Peyer's patch (tissue), 4 donors: ENCODE results near the gene SIGLEC7.

Source experiments
- POLR2A ChIP-seq, 2 donors: fragments of 450-650 bp; IDR thresholded peaks; one replicate each; pipeline ENCODE4 v1.5.1; 2017; ENCODE audit warnings: antibody characterized with exemption in 2 of 2, mild to moderate bottlenecking in 2 of 2, moderate library complexity in 2 of 2
- TF ChIP-seq, protein P1 (sequence below), 6 experiments: fragments of 450-650 bp in 4 of 6; fragments of 200-600 bp in 2 of 6; sonication (generic) in 1 of 6; IDR thresholded peaks; one replicate each; pipeline ENCODE4 v1.5.1; 2017 to 2019; ENCODE audit warnings: antibody characterized with exemption in 6 of 6, mild to moderate bottlenecking in 3 of 6, moderate library complexity in 1 of 6

DNA sequence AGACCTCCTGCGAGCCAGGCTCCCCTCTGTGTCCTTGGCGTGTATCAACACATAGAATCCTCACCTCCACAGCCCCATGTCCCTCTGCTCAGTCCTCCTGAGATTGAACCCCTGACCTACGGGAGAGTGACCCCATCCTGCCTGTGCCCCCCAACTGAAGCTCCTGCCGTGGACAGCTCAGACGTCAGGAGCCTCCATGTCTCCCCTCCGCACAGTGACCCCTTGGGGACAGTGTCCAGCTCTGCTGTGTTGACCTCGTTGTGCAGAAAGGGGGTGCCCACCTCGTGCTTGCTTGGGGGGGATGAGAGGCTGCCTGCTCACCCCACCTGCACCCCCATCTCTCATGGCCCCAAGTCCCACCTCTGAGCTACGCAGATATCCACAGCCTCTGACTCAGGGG lies 17.9 kb upstream of the SIGLEC7 start:
- no peak for TF ChIP-seq POLR2A (IDR thresholded peaks at IDR 0.05)
- TF ChIP-seq, protein P1, sequence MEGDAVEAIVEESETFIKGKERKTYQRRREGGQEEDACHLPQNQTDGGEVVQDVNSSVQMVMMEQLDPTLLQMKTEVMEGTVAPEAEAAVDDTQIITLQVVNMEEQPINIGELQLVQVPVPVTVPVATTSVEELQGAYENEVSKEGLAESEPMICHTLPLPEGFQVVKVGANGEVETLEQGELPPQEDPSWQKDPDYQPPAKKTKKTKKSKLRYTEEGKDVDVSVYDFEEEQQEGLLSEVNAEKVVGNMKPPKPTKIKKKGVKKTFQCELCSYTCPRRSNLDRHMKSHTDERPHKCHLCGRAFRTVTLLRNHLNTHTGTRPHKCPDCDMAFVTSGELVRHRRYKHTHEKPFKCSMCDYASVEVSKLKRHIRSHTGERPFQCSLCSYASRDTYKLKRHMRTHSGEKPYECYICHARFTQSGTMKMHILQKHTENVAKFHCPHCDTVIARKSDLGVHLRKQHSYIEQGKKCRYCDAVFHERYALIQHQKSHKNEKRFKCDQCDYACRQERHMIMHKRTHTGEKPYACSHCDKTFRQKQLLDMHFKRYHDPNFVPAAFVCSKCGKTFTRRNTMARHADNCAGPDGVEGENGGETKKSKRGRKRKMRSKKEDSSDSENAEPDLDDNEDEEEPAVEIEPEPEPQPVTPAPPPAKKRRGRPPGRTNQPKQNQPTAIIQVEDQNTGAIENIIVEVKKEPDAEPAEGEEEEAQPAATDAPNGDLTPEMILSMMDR (IDR thresholded peaks at IDR 0.05) = no peak
